Effector memory CD4-positive, alpha-beta T cell (primary cell): Measurements from ENCODE around the gene SAPCD2.

ENCODE experiments used
- DNase-seq, 3 donors: peaks; one replicate each; pipeline ENCODE4 v3.0.0-alpha.2; 2020
- H3K27ac ChIP-seq: 2 replicates; pipeline ENCODE4 v1.7.0; 2013; ENCODE audit warnings: mild to moderate bottlenecking, low read length, moderate library complexity; ENCODE audit not compliant: insufficient read depth, poor library complexity, severe bottlenecking
- H3K27me3 ChIP-seq: replicated peaks from 2 replicates; pipeline ENCODE4 v1.7.0; 2013; ENCODE audit warnings: mild to moderate bottlenecking, low read length; ENCODE audit not compliant: insufficient read depth, control insufficient read depth, poor library complexity, severe bottlenecking
- H3K36me3 ChIP-seq: 2 replicates; pipeline ENCODE4 v1.7.0; 2013; ENCODE audit warnings: mild to moderate bottlenecking, low read length, moderate library complexity; ENCODE audit not compliant: control insufficient read depth, insufficient read depth
- H3K4me1 ChIP-seq: 2 replicates; pipeline ENCODE4 v1.7.0; 2013; ENCODE audit warnings: low read length, mild to moderate bottlenecking; ENCODE audit not compliant: control insufficient read depth, insufficient read depth, poor library complexity, severe bottlenecking
- H3K4me3 ChIP-seq: 2 replicates; pipeline ENCODE4 v1.7.0; 2013; ENCODE audit warnings: low read length, low read depth, mild to moderate bottlenecking; ENCODE audit not compliant: insufficient read depth, poor library complexity, severe bottlenecking
- H3K9me3 ChIP-seq: 2 replicates; pipeline ENCODE4 v1.7.0; 2013; ENCODE audit warnings: mild to moderate bottlenecking, low read length, moderate library complexity; ENCODE audit not compliant: control insufficient read depth

SAPCD2 gene

GRCh38 chr9:137030006-137030405, 40.4 kb downstream of the SAPCD2 start:
- peak overlapping the region; percentile 67 for H3K4me3 ChIP-seq
- H3K27me3 ChIP-seq: no peaks in the 10 kb centered on the region
- H3K4me1 ChIP-seq: peaks cover 70% of the 10 kb centered on the region
- peak overlapping the region; percentile 61 for H3K27ac ChIP-seq
- H3K36me3 ChIP-seq: no peaks in the 10 kb centered on the region
- DNase-seq: no peak
- H3K9me3 ChIP-seq: no peaks in the 10 kb centered on the region

GRCh38 chr9:137029058-137029936, 41.1 kb downstream of the SAPCD2 start:
- Histone ChIP-seq H3K27me3 (no peaks in the 10 kb centered on the region), H3K4me3 (peak overlapping the region; percentile 67), H3K9me3 (no peaks in the 10 kb centered on the region), H3K36me3 (no peaks in the 10 kb centered on the region), H3K27ac (peak overlapping the region; percentile 61), H3K4me1 (peaks cover 65% of the 10 kb centered on the region)
- DNase-seq: peak; percentile 43 to 62 (median 50)

GRCh38 chr9:137028263-137029057, 41.9 kb downstream of the SAPCD2 start:
- Histone ChIP-seq H3K27ac (peak overlapping the region; percentile 61), H3K27me3 (no peaks in the 10 kb centered on the region), H3K4me3 (peak overlapping the region; percentile 67), H3K36me3 (no peaks in the 10 kb centered on the region), H3K9me3 (no peaks in the 10 kb centered on the region), H3K4me1 (peaks cover 64% of the 10 kb centered on the region)
- DNase-seq: peak; percentile 52 to 63 (median 55)

- peak in 1 of 3 donors; percentile 55 for DNase-seq
- H3K36me3 ChIP-seq: no peaks in the 10 kb centered on the region
- peaks cover 59% of the 10 kb centered on the region for H3K4me1 ChIP-seq
- H3K27me3 ChIP-seq: no peaks in the 10 kb centered on the region
- H3K4me3 ChIP-seq: peak within 1 kb of the TSS; percentile 67
- H3K27ac ChIP-seq: peak within 1 kb of the TSS; percentile 61
- H3K9me3 ChIP-seq: no peaks in the 10 kb centered on the region
Observed at GRCh38 chr9:137027369-137028262, 42.7 kb downstream of the SAPCD2 start, which contains the start of gene ABCA2. TSS of gene ABCA2 (minus strand) at chr9:137028237. CDS start at chr9:137028140, 97 bp downstream.

DNA sequence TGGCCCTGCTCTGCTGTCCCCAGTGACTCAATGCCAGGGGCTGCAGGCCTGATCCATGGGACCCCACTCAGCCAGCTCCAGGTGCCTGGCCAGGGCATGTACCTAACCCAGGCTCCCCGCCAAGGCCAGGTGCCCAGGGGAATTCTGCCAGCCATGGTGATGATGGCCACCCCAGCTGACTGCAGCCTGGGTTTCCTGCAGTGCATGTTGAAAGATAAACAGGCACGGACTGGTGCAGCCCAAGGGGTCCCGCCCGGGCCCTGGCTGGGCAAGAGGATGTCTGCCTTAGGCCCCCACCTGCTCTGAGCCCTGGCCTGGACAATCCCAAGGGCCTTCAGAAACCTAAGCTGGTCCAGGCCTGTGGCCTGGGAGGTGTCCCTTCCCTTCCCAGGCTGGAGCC, 43.5 kb downstream of the SAPCD2 start:
- peaks cover 51% of the 10 kb centered on the region for H3K4me1 ChIP-seq

GRCh38 chr9:137026384-137026783, 44.0 kb downstream of the SAPCD2 start:
- H3K36me3 ChIP-seq: no peaks in the 10 kb centered on the region
- no peak overlapping the region for H3K27ac ChIP-seq
- H3K9me3 ChIP-seq: no peaks in the 10 kb centered on the region
- no peak overlapping the region for H3K4me3 ChIP-seq
- DNase-seq: no peak
- H3K4me1 ChIP-seq: peaks cover 47% of the 10 kb centered on the region
- no peaks in the 10 kb centered on the region for H3K27me3 ChIP-seq

More for the DNA sequence above, 43.5 kb downstream of the SAPCD2 start:
- Histone ChIP-seq H3K27me3 (no peaks in the 10 kb centered on the region), H3K9me3 (no peaks in the 10 kb centered on the region), H3K4me3 (no peak overlapping the region), H3K36me3 (no peaks in the 10 kb centered on the region), H3K27ac (no peak overlapping the region)
- DNase-seq: no peak

GRCh38 chr9:137025517-137025966, 44.8 kb downstream of the SAPCD2 start:
- Histone ChIP-seq H3K27ac (no peak overlapping the region), H3K4me1 (peaks cover 39% of the 10 kb centered on the region), H3K36me3 (no peaks in the 10 kb centered on the region), H3K27me3 (no peaks in the 10 kb centered on the region), H3K9me3 (no peaks in the 10 kb centered on the region), H3K4me3 (no peak overlapping the region)
- no peak for DNase-seq

- Histone ChIP-seq H3K9me3 (no peaks in the 10 kb centered on the region), H3K27ac (no peak overlapping the region), H3K27me3 (no peaks in the 10 kb centered on the region), H3K4me1 (peaks cover 19% of the 10 kb centered on the region), H3K36me3 (no peaks in the 10 kb centered on the region), H3K4me3 (no peak overlapping the region)
- DNase-seq: no peak
Observed at GRCh38 chr9:137023583-137023991, 46.8 kb downstream of the SAPCD2 start.

GRCh38 chr9:137023157-137023556, 47.2 kb downstream of the SAPCD2 start:
- no peak overlapping the region for H3K27ac ChIP-seq
- H3K36me3 ChIP-seq: no peaks in the 10 kb centered on the region

More at GRCh38 chr9:137023157-137023556, 47.2 kb downstream of the SAPCD2 start:
- no peak for DNase-seq
- H3K27me3 ChIP-seq: no peaks in the 10 kb centered on the region
- H3K9me3 ChIP-seq: no peaks in the 10 kb centered on the region
- peaks cover 17% of the 10 kb centered on the region for H3K4me1 ChIP-seq
- H3K4me3 ChIP-seq: no peak overlapping the region
